ENCODE measurements around the gene CTBP2.

CTBP2 gene

DNA sequence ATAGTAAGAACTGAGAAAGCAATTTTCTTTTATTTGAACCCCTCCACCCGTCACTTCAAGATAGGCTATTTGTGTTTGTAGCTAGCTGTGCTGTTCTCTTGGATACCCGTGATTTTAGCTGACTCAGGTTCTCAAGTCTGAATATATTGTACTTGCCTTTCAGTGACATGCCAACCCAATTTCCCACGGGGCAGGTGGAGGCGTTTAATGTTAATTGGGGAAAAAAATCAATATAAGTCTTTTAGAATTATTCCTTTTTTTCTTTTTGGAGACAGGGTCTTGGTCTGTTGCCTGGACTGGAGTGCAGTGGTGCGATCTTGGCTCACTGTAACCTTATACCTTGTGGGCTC lies 182.0 kb downstream of the CTBP2 start:
- in situ Hi-C loops (cut with MboI; ENCODE audit: low pct_unique_long_range_greater_than_20kb, low sequenced_read_pairs): no loop called here

GRCh38 chr10:124977648-124978375 lies 182.6 kb downstream of the CTBP2 start:
- in situ Hi-C loops (cut with MboI; ENCODE audit: low pct_unique_long_range_greater_than_20kb, low sequenced_read_pairs): no loop called here
- DNase-seq: no peak

More for the DNA sequence above, 182.0 kb downstream of the CTBP2 start:
- no peak for DNase-seq

- in situ Hi-C loops (cut with MboI; ENCODE audit: low pct_unique_long_range_greater_than_20kb, low sequenced_read_pairs): no loop called here
- DNase-seq: no peak
These were observed 183.2 kb downstream of the CTBP2 start for GRCh38 chr10:124977161-124977560.

DNA sequence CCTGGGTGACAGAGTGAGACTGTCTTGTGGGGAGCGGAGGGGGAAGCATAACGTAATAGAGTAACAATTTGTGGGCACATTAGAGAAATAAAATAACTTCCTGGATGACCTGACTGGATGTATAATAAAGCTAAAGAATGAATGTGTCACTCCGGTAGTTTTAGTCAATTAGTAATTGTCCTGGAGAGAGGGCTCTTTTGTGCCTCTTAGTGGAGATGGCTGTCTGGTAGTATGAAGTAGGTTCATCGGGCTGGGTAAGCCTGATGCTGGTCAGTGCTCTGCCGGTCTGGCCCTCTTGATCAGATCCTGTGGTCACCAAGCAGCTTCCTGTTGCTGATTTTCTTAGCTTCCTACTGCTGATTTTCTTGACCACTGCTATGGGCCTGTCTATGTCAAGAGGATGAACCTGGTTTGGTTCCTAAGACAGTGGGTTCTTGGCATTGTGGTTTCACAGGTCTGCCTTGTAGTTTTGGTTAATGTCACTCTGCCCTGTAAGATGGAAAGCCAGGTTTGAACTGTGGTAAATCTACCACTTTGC lies 184.3 kb downstream of the CTBP2 start:
- in situ Hi-C loops (cut with MboI; ENCODE audit: low pct_unique_long_range_greater_than_20kb, low sequenced_read_pairs): no loop called here
- no peak for DNase-seq

- in situ Hi-C loops (cut with MboI; ENCODE audit: low pct_unique_long_range_greater_than_20kb, low sequenced_read_pairs): no loop called here
- DNase-seq: no peak
These were observed 186.2 kb downstream of the CTBP2 start for GRCh38 chr10:124974131-124974530.

DNA sequence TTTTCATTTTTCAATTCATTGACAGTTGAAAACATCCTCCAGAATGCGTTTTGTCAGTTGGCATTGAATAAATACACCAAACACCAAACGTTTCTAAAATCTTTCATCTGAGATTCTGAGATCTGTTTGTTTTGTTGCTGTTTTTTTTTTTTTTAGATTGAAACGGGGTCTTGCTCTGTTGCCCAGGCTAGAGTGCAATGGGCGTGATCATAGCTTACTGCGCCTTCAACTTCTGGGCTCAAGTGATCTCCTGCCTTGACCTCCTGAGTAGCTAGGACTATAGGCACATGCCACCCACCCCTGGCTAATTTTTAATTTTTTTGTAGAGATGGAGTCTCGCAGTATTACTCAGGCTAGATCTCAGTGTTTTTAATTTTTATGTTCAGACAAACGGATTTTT lies 187.7 kb downstream of the CTBP2 start:
- in situ Hi-C loops (cut with MboI; ENCODE audit: low pct_unique_long_range_greater_than_20kb, low sequenced_read_pairs): no loop called here
- DNase-seq: no peak

GRCh38 chr10:124971276-124971675 lies 189.1 kb downstream of the CTBP2 start:
- in situ Hi-C loops (cut with MboI; ENCODE audit: low pct_unique_long_range_greater_than_20kb, low sequenced_read_pairs): no loop called here
- no peak for DNase-seq

GRCh38 chr10:124967255-124967654 lies 193.1 kb downstream of the CTBP2 start:
- DNase-seq: no peak
- in situ Hi-C loops (cut with MboI; ENCODE audit: low pct_unique_long_range_greater_than_20kb, low sequenced_read_pairs): no loop called here

GRCh38 chr10:124966008-124966407 lies 194.4 kb downstream of the CTBP2 start:
- no peak for DNase-seq

DNA sequence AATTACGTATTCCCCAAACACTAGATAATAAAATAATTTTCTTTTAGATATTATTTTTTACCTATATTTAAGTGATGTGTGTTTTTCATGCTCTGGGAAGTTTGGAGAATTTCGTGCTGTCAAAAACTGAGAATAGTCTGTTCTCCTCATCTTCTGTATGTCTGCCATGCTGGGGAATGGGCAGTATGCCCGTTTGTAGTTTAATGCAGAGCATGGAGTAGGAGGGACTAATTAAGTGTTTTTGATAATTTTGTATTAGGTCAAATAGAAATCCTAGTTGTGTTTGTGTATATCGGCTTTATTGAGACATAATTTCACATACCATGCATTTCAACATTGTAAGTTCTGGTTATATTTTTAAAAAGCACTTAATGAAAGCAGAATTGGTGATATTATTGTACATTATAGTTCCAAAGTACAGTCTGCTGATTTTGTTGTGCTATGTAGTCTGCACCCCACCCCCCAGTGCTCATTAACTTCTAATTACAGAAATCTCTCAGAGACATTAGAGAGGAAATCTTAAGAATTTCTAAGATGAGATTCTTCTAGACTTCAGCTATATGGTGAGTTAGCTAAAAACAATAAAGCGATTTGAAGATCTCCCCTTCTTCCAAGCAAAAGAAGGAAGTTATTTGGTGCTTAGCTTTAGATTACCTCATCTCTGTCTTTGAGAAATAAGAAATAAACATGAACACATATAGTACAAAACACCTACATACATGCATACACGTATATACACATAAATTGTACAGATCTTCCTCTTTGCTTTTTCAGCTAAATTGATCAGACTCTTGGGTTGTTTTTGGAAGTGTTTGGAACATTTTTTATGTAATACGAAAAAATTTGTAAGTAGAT lies 196.3 kb downstream of the CTBP2 start:
- no peak for DNase-seq
- in situ Hi-C loops (cut with MboI; ENCODE audit: low pct_unique_long_range_greater_than_20kb, low sequenced_read_pairs): no loop called here

More at GRCh38 chr10:124966008-124966407, 194.4 kb downstream of the CTBP2 start:
- in situ Hi-C loops (cut with MboI; ENCODE audit: low pct_unique_long_range_greater_than_20kb, low sequenced_read_pairs): no loop called here

- in situ Hi-C loops (cut with MboI; ENCODE audit: low pct_unique_long_range_greater_than_20kb, low sequenced_read_pairs): no loop called here
These were observed 197.9 kb downstream of the CTBP2 start for GRCh38 chr10:124962421-124962820.

DNA sequence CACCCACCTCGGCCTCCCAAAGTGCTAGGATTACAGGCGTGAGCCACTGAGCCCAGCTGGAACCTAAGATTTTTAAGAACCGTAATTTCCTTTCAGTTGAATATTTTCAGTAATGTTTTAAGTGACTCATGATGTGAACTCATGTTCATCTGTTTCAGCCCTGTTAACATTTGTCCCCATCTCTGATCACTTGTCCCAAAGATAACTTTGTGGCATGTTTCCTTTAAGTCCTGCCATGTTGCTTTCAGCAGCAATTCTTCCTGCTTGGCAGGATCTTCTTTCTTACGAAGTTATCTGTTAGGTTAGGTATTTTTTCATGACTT lies 199.2 kb downstream of the CTBP2 start:
- DNase-seq: no peak
- in situ Hi-C loops (cut with MboI; ENCODE audit: low pct_unique_long_range_greater_than_20kb, low sequenced_read_pairs): no loop called here

More at GRCh38 chr10:124962421-124962820, 197.9 kb downstream of the CTBP2 start:
- DNase-seq: no peak

- DNase-seq: no peak
- in situ Hi-C loops (cut with MboI; ENCODE audit: low pct_unique_long_range_greater_than_20kb, low sequenced_read_pairs): no loop called here
These were observed 200.8 kb downstream of the CTBP2 start for GRCh38 chr10:124959564-124959963.

DNA sequence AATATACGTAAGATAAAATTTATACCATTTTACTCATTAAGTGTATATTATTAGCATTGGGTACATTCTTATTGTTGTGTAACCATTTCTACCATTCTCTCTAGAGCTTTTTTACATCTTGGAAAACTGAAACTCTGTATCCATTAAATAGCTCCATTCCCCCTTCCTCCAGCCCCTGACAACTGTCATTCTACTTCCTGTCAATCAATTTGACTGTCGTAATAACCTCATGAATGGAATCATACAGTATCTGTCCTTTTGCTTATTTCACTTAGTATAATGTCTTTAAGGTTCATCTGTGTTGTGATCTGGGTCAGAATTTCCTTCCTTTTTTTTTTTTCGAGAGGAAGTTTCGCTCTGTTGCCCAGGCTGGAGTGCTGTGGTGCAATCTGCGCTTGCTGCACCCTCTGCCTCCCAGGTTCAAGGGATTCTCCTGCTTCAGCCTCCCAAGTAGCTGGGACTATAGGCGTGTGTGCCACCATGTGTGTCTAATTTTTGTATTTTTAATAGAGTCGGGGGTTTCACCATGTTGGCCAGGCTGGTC lies 202.9 kb downstream of the CTBP2 start:
- in situ Hi-C loops (cut with MboI; ENCODE audit: low pct_unique_long_range_greater_than_20kb, low sequenced_read_pairs): no loop called here
- DNase-seq: peak; percentile 71

GRCh38 chr10:124956764-124957163 lies 203.6 kb downstream of the CTBP2 start:
- in situ Hi-C loops (cut with MboI; ENCODE audit: low pct_unique_long_range_greater_than_20kb, low sequenced_read_pairs): no loop called here
- DNase-seq: no peak

- in situ Hi-C loops (cut with MboI; ENCODE audit: low pct_unique_long_range_greater_than_20kb, low sequenced_read_pairs): no loop called here
- DNase-seq: no peak
These were observed 204.5 kb downstream of the CTBP2 start for GRCh38 chr10:124955868-124956267.

DNA sequence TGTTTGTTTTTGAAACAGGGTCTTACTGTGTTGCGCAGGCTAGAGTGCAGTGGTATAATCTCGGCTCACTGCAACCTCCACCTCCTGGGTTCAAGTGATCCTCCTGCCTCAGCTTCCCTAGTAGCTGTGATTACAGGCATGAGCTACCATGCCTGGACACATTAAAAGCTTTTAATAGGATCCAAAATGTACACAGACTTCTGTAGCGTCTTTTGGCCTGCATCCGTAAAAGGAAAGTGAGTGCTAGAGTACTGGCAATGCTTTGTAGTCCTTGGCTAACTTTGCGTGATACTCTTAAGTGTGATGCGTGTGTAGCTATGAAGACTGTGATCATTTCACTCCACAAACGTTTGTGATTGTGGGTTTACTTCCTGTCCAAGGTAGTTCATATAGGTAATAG lies 205.1 kb downstream of the CTBP2 start:
- in situ Hi-C loops (cut with MboI; ENCODE audit: low pct_unique_long_range_greater_than_20kb, low sequenced_read_pairs): no loop called here
- no peak for DNase-seq

DNA sequence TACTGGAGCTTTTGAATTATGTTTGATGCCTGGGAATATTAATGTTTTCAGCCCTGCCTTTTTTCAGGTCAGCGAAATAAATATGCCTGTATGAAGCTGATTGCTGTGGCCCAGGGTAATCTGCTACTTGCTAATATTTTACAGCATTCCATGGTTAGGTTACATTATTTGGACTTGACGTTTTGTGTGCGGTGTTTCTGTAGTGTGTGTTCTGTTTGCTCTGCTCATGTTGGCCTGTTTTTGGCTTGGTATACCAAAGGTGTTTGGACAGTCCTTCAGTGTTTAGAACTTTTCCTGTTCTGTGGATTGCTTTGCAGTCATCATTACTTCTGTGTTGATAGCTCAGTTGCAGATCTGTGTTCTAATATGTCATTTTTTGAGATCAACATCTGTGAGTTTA lies 206.9 kb downstream of the CTBP2 start:
- in situ Hi-C loops (cut with MboI; ENCODE audit: low pct_unique_long_range_greater_than_20kb, low sequenced_read_pairs): no loop called here

GRCh38 chr10:124952123-124952522 lies 208.2 kb downstream of the CTBP2 start:
- DNase-seq: no peak
- in situ Hi-C loops (cut with MboI; ENCODE audit: low pct_unique_long_range_greater_than_20kb, low sequenced_read_pairs): no loop called here

More for the DNA sequence above, 206.9 kb downstream of the CTBP2 start:
- no peak for DNase-seq

GRCh38 chr10:124949543-124949942 lies 210.8 kb downstream of the CTBP2 start:
- in situ Hi-C loops (cut with MboI; ENCODE audit: low pct_unique_long_range_greater_than_20kb, low sequenced_read_pairs): no loop called here
- no peak for DNase-seq
